Neural cell (in vitro differentiated cells): ENCODE results near the gene RERE. TPM values are rescaled to one million over a fixed set of nuclear protein-coding genes. Genes with fewer than 3 reads are reported as not detected.
A peak's percentile ranks its signal among the peaks of the same experiment; 100 is the strongest.

Experiments
- H2AFZ ChIP-seq: fragments of 200-600, 300-800 bp; sonication (generic), shearing (Covaris generic); 2 replicates; pipeline ENCODE4 v1.6.0; 2014; ENCODE audit warnings: low read depth, mild to moderate bottlenecking, antibody characterized with exemption, low read length, moderate library complexity
- H3F3A ChIP-seq: fragments of 200-600 bp; shearing (Covaris generic); 2 replicates; pipeline ENCODE4 v1.6.1; 2016; ENCODE audit warnings: mild to moderate bottlenecking, moderate library complexity, mixed read lengths, antibody characterized with exemption, low read length; ENCODE audit not compliant: insufficient read depth, poor library complexity, severe bottlenecking
- H3K27ac ChIP-seq: fragments of 200-600, 300-800 bp; sonication (generic), shearing (Covaris generic); 2 replicates; pipeline ENCODE4 v1.5.1; 2014; ENCODE audit warnings: mild to moderate bottlenecking, low read length, moderate library complexity
- H3K27me3 ChIP-seq: fragments of 300-800, 200-600 bp; sonication (generic), shearing (Covaris generic); 2 replicates; pipeline ENCODE4 v1.6.0; 2014; ENCODE audit warnings: mild to moderate bottlenecking, low read depth, low read length, moderate library complexity; ENCODE audit not compliant: insufficient read depth
- H3K36me3 ChIP-seq: fragments of 300-800, 200-600 bp; sonication (generic), shearing (Covaris generic); 2 replicates; pipeline ENCODE4 v1.5.1; 2014; ENCODE audit warnings: mild to moderate bottlenecking, antibody characterized with exemption, low read length, moderate library complexity; ENCODE audit not compliant: insufficient read depth
- H3K4me2 ChIP-seq: fragments of 300-800, 200-600 bp; sonication (generic), shearing (Covaris generic); 2 replicates; pipeline ENCODE4 v1.6.0; 2014; ENCODE audit warnings: mild to moderate bottlenecking, low read length
- H3K4me3 ChIP-seq: fragments of 300-800, 200-600 bp; sonication (generic), shearing (Covaris generic); 2 replicates; pipeline ENCODE4 v1.5.1; 2014; ENCODE audit warnings: mild to moderate bottlenecking, low read length, moderate library complexity
- H3K79me2 ChIP-seq: fragments of 200-600 bp; shearing (Covaris generic); replicated peaks from 2 replicates; pipeline ENCODE4 v1.6.0; 2014; ENCODE audit warnings: mild to moderate bottlenecking, low read length, moderate library complexity; ENCODE audit not compliant: insufficient read depth
- H3K9ac ChIP-seq: fragments of 300-800, 200-600 bp; sonication (generic), shearing (Covaris generic); 2 replicates; pipeline ENCODE4 v1.6.1; 2016; ENCODE audit warnings: mild to moderate bottlenecking, low read length, mixed read lengths
- H3K9me2 ChIP-seq: fragments of 200-600 bp; shearing (Covaris generic); 2 replicates; pipeline ENCODE4 v1.6.1; 2016; ENCODE audit warnings: mild to moderate bottlenecking, low read length, mixed read lengths; ENCODE audit not compliant: insufficient read depth
- H3K9me3 ChIP-seq: fragments of 200-600, 300-800 bp; sonication (generic), shearing (Covaris generic); 2 replicates; pipeline ENCODE4 v1.6.1; 2016; ENCODE audit warnings: mild to moderate bottlenecking, mixed run types, low read length, moderate library complexity, mixed read lengths
- H4K20me1 ChIP-seq: fragments of 200-600 bp; shearing (Covaris generic); 2 replicates; pipeline ENCODE4 v1.6.1; 2016; ENCODE audit warnings: mild to moderate bottlenecking, mixed run types; ENCODE audit not compliant: insufficient read depth
- EP300 ChIP-seq: fragments of 450-650 bp; conservative IDR thresholded peaks from 2 replicates; pipeline ENCODE4 v1.6.1; 2014; ENCODE audit warnings: antibody characterized with exemption, mild to moderate bottlenecking, moderate library complexity; ENCODE audit not compliant: poor library complexity, severe bottlenecking
- EZH2 ChIP-seq: fragments of 200-600, 300-800 bp; shearing (Covaris generic), sonication (generic); IDR thresholded peaks from 2 replicates; pipeline ENCODE4 v1.6.1; 2014; ENCODE audit warnings: antibody characterized with exemption, low read length, borderline replicate concordance, mild to moderate bottlenecking; ENCODE audit not compliant: insufficient read depth, poor library complexity, severe bottlenecking
- MXI1 ChIP-seq: fragments of 450-650 bp; conservative IDR thresholded peaks from 2 replicates; pipeline ENCODE4 v1.6.1; 2014; ENCODE audit warnings: antibody characterized with exemption, mild to moderate bottlenecking; ENCODE audit not compliant: poor library complexity, severe bottlenecking
- POLR2AphosphoS5 ChIP-seq: IDR thresholded peaks from 2 replicates; pipeline ENCODE4 v1.6.1; 2012
- RAD21 ChIP-seq: fragments of 450-650 bp; conservative IDR thresholded peaks from 2 replicates; pipeline ENCODE4 v1.6.1; 2014; ENCODE audit warnings: antibody characterized with exemption, mild to moderate bottlenecking, moderate library complexity
- SMC3 ChIP-seq: fragments of 450-650 bp; conservative IDR thresholded peaks from 2 replicates; pipeline ENCODE4 v1.6.1; 2014; ENCODE audit warnings: antibody characterized with exemption, mild to moderate bottlenecking, moderate library complexity; ENCODE audit not compliant: poor library complexity
- TAF1 ChIP-seq: IDR thresholded peaks from 2 replicates; pipeline ENCODE4 v1.6.1; 2012; ENCODE audit warnings: low read depth
- polyA plus RNA-seq: library from polyadenylated mRNA; depleted of rRNA; stranded (reverse); fragments of >200 nt; gene quantifications from 2 replicates; pipeline ENCODE4 v1.2.3, GENCODE V29; 2014
- TF ChIP-seq, protein P1 (sequence below): fragments of 450-650 bp; IDR thresholded peaks from 2 replicates; pipeline ENCODE4 v1.5.1; 2014; ENCODE audit warnings: antibody characterized with exemption, mild to moderate bottlenecking, moderate library complexity; ENCODE audit not compliant: poor library complexity, severe bottlenecking
- TF ChIP-seq, protein P2 (sequence below): IDR thresholded peaks from 2 replicates; pipeline ENCODE4 v1.6.1; 2012; ENCODE audit warnings: borderline replicate concordance

The RERE gene
- polyA plus RNA-seq, 1 donor from 2014 or later = 21.0 TPM

GRCh38 chr1:8439015-8439702 lies 378.3 kb downstream of the RERE start:
- Histone ChIP-seq H3K79me2 (peaks cover 11% of the 10 kb centered on the region), H3K27ac (peak overlapping the region; percentile 51), H3K4me3 (peak overlapping the region; percentile 43), H3K9me2 (no peaks in the 10 kb centered on the region), H3F3A (no peaks in the 10 kb centered on the region), H4K20me1 (no peaks in the 10 kb centered on the region), H3K27me3 (no peaks in the 10 kb centered on the region), H3K9me3 (no peaks in the 10 kb centered on the region), H3K9ac (peak overlapping the region; percentile 36), H3K36me3 (no peaks in the 10 kb centered on the region), H2AFZ (no peak overlapping the region), H3K4me2 (peak overlapping the region; percentile 59)
- peak; percentile 64 for TF ChIP-seq POLR2AphosphoS5
- TF ChIP-seq, protein P1, sequence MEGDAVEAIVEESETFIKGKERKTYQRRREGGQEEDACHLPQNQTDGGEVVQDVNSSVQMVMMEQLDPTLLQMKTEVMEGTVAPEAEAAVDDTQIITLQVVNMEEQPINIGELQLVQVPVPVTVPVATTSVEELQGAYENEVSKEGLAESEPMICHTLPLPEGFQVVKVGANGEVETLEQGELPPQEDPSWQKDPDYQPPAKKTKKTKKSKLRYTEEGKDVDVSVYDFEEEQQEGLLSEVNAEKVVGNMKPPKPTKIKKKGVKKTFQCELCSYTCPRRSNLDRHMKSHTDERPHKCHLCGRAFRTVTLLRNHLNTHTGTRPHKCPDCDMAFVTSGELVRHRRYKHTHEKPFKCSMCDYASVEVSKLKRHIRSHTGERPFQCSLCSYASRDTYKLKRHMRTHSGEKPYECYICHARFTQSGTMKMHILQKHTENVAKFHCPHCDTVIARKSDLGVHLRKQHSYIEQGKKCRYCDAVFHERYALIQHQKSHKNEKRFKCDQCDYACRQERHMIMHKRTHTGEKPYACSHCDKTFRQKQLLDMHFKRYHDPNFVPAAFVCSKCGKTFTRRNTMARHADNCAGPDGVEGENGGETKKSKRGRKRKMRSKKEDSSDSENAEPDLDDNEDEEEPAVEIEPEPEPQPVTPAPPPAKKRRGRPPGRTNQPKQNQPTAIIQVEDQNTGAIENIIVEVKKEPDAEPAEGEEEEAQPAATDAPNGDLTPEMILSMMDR = peak; percentile 35
- TF ChIP-seq TAF1 = no peak

GRCh38 chr1:8438489-8438888 lies 379.0 kb downstream of the RERE start:
- Histone ChIP-seq H3K9me3 (no peaks in the 10 kb centered on the region), H3K9me2 (no peaks in the 10 kb centered on the region), H3K27me3 (no peaks in the 10 kb centered on the region), H3K9ac (no peak overlapping the region), H3K79me2 (peaks cover 15% of the 10 kb centered on the region), H3K27ac (peak overlapping the region; percentile 51), H2AFZ (no peak overlapping the region), H3K4me3 (peak overlapping the region; percentile 43), H3K4me2 (peak overlapping the region; percentile 59), H4K20me1 (peaks cover 3% of the 10 kb centered on the region), H3F3A (no peaks in the 10 kb centered on the region), H3K36me3 (no peaks in the 10 kb centered on the region)
- TF ChIP-seq, protein P2, sequence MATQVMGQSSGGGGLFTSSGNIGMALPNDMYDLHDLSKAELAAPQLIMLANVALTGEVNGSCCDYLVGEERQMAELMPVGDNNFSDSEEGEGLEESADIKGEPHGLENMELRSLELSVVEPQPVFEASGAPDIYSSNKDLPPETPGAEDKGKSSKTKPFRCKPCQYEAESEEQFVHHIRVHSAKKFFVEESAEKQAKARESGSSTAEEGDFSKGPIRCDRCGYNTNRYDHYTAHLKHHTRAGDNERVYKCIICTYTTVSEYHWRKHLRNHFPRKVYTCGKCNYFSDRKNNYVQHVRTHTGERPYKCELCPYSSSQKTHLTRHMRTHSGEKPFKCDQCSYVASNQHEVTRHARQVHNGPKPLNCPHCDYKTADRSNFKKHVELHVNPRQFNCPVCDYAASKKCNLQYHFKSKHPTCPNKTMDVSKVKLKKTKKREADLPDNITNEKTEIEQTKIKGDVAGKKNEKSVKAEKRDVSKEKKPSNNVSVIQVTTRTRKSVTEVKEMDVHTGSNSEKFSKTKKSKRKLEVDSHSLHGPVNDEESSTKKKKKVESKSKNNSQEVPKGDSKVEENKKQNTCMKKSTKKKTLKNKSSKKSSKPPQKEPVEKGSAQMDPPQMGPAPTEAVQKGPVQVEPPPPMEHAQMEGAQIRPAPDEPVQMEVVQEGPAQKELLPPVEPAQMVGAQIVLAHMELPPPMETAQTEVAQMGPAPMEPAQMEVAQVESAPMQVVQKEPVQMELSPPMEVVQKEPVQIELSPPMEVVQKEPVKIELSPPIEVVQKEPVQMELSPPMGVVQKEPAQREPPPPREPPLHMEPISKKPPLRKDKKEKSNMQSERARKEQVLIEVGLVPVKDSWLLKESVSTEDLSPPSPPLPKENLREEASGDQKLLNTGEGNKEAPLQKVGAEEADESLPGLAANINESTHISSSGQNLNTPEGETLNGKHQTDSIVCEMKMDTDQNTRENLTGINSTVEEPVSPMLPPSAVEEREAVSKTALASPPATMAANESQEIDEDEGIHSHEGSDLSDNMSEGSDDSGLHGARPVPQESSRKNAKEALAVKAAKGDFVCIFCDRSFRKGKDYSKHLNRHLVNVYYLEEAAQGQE = no peak
- TF ChIP-seq EZH2 = no peak
- no peak for TF ChIP-seq SMC3
- TF ChIP-seq, protein P1 = no peak
- no peak for TF ChIP-seq EP300
- TF ChIP-seq POLR2AphosphoS5 = no peak
- TF ChIP-seq RAD21 = no peak
- no peak for TF ChIP-seq MXI1
- TF ChIP-seq TAF1 = no peak
